ENCODE results near the gene TNNI3. TPM values are rescaled to one million over a fixed set of nuclear protein-coding genes. Genes with fewer than 3 reads are reported as not detected.

TNNI3 gene
- total and polyA plus RNA-seq, 2 donors (not counting 3 experiments of a cell fraction or from before 2014, with no cell fraction given), result not detected

- CTCF ChIA-PET, result interaction anchor here (1.4 to 1.5 kb wide), 2 partner anchors 11 to 35 kb away, joined by 3 read pairs; no protein-coding TSS in a partner anchor
- TF ChIP-seq GATA2 (IDR thresholded peaks at IDR 0.05; ENCODE audit: insufficient read depth, insufficient read length, low read depth, low read length) (no peak), MAX (IDR thresholded peaks at IDR 0.05; ENCODE audit: insufficient read depth, insufficient read length) (no peak), MYC (IDR thresholded peaks at IDR 0.05; ENCODE audit: low read depth, low read length) (no peak), POLR2A (IDR thresholded peaks at IDR 0.05; ENCODE audit: low read depth, low read length) (no peak), FOS (IDR thresholded peaks at IDR 0.05; ENCODE audit: borderline replicate concordance, insufficient read depth, low read length) (no peak), POLR2AphosphoS5 (IDR thresholded peaks at IDR 0.05; ENCODE audit: insufficient read depth, low read depth, low read length) (no peak), EZH2 (IDR thresholded peaks at IDR 0.05; ENCODE audit: borderline replicate concordance, low read depth, low read length, severe bottlenecking) (no peak), JUN (IDR thresholded peaks at IDR 0.05; ENCODE audit: borderline replicate concordance, insufficient read depth, insufficient read length, low read depth) (no peak)
- TF ChIP-seq, protein P1, sequence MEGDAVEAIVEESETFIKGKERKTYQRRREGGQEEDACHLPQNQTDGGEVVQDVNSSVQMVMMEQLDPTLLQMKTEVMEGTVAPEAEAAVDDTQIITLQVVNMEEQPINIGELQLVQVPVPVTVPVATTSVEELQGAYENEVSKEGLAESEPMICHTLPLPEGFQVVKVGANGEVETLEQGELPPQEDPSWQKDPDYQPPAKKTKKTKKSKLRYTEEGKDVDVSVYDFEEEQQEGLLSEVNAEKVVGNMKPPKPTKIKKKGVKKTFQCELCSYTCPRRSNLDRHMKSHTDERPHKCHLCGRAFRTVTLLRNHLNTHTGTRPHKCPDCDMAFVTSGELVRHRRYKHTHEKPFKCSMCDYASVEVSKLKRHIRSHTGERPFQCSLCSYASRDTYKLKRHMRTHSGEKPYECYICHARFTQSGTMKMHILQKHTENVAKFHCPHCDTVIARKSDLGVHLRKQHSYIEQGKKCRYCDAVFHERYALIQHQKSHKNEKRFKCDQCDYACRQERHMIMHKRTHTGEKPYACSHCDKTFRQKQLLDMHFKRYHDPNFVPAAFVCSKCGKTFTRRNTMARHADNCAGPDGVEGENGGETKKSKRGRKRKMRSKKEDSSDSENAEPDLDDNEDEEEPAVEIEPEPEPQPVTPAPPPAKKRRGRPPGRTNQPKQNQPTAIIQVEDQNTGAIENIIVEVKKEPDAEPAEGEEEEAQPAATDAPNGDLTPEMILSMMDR (IDR thresholded peaks at IDR 0.05; ENCODE audit: extremely low read depth in 1 of 2, insufficient read depth in 1 of 2, low read depth in 1 of 2, low read length in 2 of 2), result no peak
- intact Hi-C loops (cut with micrococcal nuclease), result no loop called here
- no peak overlapping the region for H3K9ac ChIP-seq (replicated peaks; ENCODE audit: extremely low read depth, insufficient read depth, low read length)
- no peaks in the 10 kb centered on the region for H4K20me1 ChIP-seq (replicated peaks; ENCODE audit: control insufficient read depth, extremely low read depth, insufficient read depth, low read length)
- no peaks in the 10 kb centered on the region for H3K9me1 ChIP-seq (replicated peaks; ENCODE audit: control insufficient read depth, extremely low read depth, insufficient read depth, low read length)
- no TSS peak for BruUV-seq (replicated peaks)
- no peaks in the 10 kb centered on the region for H3K9me3 ChIP-seq (replicated peaks; ENCODE audit: control insufficient read depth, insufficient read depth, low read length)
- no peak overlapping the region for H2AFZ ChIP-seq (ENCODE audit: low read depth, low read length)
- POLR2A ChIA-PET, result no interaction called here
- H3K27me3 ChIP-seq (ENCODE audit: control insufficient read depth in 2 of 2, insufficient read depth in 2 of 2, low read length in 2 of 2), result no peaks in the 10 kb centered on the region
- no peaks in the 10 kb centered on the region for H3K4me1 ChIP-seq (ENCODE audit: control insufficient read depth, extremely low read depth, insufficient read depth, low read length)
- no peak for FAIRE-seq
- DNase-seq (ENCODE audit: low read depth, low spot score), result no peak
- no peak overlapping the region for H3K27ac ChIP-seq (ENCODE audit: insufficient read depth, low read depth, low read length)
- dilution Hi-C loops (cut with MboI; ENCODE audit: extremely low pct_ligation_motif_present, low sequenced_read_pairs), result no loop called here
- H3K4me2 ChIP-seq (ENCODE audit: insufficient read depth, low read length), result no peak overlapping the region
- peaks cover 6 to 10% of the 10 kb centered on the region in 2 experiments for H3K36me3 ChIP-seq (ENCODE audit: control insufficient read depth in 2 of 2, extremely low read depth in 1 of 2, insufficient read depth in 2 of 2, low read length in 2 of 2)
- peaks cover 14% of the 10 kb centered on the region for H3K79me2 ChIP-seq (ENCODE audit: control insufficient read depth, insufficient read depth, low read length)
- no peak overlapping the region for H3K4me3 ChIP-seq (replicated peaks in 1 of 3; ENCODE audit: insufficient read depth in 1 of 3, low read depth in 1 of 3, low read length in 3 of 3)
Observed at GRCh38 chr19:55106591-55106990, 50.9 kb downstream of the TNNI3 start.
